Measurements from ENCODE around the gene RAPGEF1.
A peak's percentile ranks its signal among the peaks of the same experiment; 100 is the strongest.

RAPGEF1 gene

DNA sequence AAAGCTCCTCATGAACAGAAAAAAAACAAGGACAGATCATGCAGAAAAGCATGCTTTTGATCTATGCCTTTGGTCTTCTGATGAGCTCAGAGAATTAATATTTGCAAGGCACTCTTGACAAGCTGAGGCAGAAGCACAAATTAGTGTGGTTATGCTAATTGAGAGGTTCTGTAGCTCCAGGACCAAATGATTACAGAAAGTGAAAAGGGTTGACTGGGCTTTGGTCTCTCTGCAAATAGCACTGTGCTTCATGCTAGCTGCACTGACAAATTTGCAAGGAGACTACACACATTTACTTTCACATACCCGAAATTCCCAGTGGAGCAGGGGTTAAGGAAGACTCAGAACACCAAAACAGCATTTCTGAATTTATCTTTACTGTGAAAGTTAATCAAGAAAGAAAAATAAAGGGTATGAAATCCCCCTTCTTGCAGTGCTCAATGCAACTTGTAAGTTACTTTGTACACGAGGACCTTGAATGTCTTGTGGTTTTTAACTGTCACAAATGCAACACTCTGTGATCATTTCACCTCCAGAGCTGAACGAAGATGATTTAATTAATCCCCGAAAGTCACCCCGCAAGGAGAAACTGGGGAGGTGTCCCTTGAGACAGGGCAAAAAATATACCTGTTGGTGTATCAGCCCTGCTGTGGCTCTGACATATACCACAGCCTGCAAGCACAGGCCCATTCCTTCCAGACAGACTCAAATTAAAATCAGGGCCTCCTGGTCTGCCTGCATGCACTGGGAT lies 11.9 kb downstream of the RAPGEF1 start:
- DNase-seq: no peak

DNA sequence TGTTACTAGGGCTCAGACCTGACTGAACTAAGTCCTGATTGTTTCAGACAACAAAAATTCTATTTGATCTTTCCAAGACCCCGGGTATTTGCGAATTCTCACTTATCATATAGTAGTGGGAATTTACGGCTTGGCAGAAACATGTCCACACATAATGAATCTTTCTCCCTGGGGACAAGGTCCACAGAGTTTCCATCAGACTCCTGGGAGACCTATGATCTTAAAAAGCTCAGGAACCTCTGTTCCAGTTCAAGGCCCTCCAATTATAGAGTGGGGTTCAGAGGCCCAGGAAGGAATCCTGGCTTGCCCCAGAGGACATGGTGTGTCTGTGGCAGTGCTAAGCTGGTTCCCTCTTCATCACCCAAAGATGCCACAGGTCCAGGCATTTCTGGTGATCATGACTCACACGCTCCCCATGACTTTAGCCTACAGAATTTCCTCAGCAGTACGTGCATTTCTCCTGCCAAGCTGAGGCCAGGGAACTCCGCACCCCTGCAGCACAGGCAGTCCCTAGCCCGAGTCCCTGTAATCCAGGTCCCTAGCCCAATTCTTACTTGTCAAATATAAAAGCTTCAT lies 12.6 kb downstream of the RAPGEF1 start:
- DNase-seq: peak in 2 of 14 donors; percentile 24 to 47

DNA sequence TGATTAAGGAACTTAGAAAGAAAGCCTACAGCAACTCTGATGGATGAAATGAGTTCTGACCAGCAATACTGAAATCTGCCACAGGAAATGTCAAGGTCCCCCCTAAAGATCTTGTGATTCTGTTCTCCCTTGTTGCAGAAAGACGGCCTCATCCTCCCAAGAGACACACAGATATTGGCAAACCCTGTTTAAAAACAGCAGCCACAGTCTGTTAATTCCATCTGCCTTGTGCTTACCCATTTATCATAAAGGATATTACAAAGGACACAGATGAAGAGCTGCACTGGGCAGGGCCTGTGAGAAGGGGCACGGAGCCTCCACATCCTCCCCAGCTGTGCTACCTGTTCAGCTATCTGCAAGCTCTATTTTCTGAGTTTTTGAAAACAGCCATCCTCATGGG lies 15.2 kb downstream of the RAPGEF1 start:
- DNase-seq: no peak

DNA sequence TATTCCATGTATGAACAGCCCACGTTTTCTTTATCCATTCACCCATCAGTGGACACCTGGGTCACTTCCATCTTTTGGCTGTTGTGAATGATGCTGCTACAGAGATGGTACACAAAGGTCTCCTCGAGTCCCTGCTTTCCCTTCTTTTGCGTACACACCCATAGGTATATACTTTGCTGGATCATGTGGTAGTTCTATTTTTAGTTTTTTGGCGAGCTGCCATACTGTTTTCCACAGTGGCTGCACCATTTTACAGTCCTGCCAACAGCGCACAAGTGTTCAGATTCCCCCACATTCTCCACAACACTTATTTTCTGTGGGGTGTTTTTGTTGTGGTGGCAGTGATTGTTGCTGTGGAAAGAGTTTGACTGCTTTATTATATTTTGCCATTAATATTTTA lies 16.2 kb downstream of the RAPGEF1 start:
- no peak for DNase-seq

DNA sequence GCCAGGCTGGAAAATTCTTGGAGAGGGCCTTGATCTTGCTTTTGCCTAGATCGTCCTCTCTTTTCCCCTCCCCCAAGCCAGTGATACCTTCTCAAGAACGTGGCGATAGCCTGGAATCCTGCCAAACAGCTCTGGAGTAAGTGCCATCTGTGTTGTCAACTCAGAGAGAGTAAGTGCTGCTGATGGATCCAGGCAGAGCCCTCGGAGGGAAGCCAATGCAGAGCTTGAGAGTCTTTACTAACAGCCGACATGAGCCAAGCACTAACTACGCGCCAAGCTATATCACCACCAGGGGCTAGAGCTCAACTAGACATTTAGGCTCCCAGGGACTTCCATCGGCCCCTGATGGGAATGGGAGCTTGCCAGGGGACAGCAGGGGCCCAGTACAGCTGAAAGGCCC lies 17.6 kb downstream of the RAPGEF1 start:
- peak in 1 of 14 donors; percentile 83 for DNase-seq

DNA sequence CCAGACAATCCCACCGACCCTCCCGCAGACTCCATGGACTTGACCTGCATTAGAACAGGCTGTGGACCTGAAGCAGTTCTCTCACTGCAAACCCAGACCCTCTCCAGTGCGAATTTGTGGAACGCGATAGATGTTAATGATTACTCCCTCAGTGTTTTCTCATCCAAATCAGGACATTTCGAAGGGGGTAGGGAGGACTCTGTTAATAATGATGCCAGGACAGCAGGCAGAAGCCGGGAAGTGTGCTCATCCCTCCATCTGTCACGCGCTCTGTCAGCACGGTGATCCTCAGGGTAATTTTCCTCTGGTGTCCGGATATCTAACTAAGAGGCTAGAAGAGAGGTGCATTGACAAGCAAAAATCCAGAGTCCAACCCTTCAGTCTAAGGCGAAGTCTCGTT lies 18.8 kb downstream of the RAPGEF1 start:
- DNase-seq: peak in 1 of 14 donors; percentile 92

DNA sequence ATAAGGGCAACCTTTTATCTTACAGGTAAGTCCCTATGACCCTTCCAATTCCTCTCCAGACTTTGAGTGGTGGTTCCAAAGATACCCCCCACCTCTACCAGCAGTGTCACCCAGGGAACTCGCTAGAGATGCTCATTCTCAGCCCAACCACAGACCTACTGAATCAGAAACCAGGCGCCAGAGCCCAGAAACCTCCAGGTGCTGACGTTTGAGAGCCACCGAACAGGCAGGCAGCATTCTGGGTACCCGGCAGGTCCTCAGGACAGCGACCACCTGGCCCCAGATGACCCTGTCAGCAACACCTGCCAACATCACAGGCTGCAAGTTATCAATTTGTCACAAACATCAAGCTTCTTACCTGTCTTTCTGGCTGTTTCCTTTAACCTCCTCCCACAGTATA lies 19.5 kb downstream of the RAPGEF1 start:
- peak in 1 of 14 donors; percentile 43 for DNase-seq

DNA sequence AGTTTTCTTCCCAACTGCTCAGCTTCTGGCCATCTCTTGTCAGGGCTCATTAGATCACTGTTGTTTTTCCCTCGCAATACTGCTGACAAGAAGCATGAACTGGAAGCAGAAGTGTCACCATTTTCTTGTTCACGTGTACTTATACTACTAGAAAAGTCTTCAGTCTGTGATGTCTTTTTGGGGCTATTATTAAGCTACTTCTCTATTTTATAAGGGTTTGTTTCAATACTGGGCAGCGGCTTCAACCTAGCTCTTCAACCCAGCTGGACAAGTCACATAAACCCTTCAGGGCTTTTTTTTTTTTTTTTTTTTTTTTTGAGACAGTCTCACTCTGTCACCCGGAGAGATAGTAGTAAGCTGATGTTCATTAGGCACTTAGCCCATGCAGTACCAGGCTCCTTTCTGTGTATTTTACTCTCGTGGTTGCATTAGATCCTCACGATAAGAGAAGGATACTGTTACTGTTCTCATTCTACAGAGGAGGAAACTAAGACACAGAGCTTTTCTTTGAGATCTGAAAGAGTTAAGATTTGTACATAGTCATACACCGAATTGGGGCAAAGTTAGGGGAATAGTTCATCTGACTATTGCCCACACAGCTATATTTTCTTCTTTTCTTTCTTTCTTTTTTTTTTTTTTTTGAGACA lies 20.5 kb downstream of the RAPGEF1 start:
- DNase-seq: no peak

DNA sequence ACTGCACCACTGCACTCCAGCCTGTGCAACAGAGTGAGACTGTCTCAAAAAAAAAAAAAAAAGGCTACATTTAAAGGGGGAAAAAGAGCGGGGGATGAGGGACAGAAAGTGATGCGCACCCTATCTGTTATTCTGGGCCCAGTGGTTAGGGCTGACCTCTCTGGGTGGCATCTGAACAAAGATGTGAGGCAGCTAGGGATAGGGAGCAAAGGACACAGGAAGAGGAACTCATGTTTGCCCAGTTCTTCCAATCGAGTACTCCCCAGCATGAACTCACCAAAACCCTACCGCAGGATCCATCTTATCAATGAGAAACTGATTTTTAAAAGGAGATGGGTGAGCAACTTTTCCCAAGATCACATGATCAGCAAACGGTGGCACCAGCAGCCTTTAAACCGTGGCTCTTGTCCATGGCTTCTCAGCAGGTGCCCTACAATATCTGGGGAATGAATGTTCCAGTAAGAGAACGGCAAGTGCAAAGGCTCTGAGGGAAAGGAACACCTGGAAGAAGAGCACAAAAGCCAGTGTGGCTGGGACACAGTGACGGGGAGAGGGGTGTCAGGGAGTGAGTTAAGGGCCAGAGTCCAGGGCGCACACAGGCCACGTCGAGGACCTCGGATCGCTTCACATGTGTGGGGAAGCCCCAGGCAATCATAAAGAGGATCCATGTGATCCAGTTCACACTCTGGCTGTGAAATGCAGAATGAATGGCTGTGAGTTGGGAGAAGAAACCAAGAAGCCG lies 22.0 kb downstream of the RAPGEF1 start:
- DNase-seq: peak in 1 of 14 donors; percentile 32

DNA sequence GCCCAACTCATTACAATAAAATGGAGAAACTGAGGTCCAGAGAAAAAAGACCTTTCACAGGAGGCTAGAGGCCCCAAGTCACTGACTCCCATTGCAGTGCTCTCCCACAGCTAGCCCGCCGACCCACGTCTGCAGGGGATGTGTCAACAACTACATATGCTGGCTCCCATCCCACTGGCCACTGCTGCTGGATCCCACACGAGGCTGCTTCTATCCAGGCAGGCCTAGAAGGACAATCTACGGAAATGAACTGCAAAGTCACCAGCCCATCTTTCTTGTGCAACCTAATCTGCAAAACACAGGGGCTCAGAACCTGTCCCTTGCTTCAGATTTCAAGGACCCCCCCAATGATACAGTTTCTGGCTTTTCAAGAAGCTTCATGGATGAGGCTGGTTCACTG lies 24.0 kb downstream of the RAPGEF1 start:
- no peak for DNase-seq

DNA sequence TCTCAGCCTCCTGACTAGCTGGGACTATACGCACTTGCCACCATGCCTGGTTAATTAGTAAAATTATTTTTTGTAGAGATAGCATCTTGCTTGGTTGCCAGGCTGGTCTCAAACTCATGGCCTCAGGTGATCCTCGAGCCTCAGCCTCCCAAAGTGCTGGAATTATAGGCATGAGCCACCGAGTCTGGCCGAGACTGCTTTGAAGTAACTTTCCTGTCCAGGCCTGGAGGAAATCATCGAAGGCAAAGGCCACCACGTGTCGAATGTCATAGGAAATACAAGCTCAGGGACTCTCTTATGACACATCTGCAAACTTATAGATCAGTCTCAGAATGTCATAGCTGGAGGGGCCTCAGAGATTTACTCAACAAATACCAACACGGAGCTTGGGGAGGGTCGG lies 25.1 kb downstream of the RAPGEF1 start:
- no peak for DNase-seq

DNA sequence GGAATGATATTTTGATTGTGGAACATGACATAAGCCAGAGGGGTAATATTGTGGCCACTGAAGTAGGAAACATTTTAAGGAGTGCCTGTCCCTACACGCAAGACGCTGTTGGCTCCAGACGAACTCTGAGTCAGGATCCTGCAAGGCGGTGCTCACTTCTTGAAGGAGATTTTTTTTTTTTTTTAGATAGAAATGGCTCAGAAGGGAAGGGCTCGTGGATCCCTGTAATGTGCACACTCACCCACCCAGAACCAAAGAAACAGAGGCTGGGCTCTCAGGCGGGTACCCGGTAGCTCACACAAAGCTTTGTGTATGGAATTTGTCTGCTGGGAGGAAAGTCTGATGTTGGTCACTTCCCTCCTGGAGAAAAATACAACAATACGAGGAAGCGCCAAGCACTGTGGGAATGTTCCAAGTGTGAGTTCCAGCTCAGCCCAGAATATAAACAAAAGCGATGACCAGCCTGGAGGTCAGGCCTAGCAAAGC lies 25.7 kb downstream of the RAPGEF1 start:
- DNase-seq: peak in 1 of 14 donors; percentile 24

DNA sequence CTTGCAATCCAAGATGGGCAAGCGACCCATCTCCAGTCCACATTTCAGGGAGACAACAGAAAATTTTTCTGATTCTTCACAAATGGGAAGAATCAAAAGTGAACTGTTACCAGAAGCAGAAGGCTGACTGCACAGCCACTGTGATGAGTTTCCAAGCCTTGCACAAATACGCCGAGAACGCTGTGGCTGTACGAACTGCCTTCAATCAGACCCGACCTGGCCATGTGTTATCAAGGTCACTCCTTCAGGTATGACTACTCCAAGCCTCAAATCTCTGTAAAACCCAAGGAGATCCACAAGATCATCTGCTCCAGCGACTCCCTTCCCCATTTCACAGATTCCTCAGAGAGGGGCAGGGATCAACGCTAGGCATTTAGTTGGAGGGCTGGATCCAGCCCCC lies 26.9 kb downstream of the RAPGEF1 start:
- no peak for DNase-seq

DNA sequence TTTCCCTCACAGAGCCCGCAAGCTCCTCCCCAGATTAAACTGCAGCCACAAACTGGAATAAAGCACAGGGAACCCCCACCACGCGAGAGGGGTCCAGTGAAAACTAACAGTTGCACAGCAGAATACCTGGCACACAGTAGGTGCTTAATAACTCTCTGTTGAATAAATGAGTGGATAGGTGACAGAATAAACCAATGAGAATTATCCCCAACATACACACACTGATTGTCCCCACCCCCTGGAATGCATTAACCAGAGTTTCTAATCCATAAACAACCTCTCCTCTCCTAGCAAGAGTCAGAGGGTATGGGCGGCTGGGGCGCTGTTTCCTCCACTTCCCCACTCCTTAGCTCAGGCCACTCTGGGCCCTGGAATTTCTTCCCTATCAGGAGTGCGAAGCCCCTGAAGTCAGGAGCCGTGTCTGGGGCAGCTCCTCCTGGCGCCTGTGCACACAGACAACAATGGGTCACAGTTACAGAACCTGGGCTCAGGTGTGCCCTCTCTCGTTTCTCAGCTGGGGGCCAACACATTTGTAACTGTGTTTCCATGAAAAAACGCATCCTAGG lies 27.6 kb downstream of the RAPGEF1 start:
- no peak for DNase-seq

DNA sequence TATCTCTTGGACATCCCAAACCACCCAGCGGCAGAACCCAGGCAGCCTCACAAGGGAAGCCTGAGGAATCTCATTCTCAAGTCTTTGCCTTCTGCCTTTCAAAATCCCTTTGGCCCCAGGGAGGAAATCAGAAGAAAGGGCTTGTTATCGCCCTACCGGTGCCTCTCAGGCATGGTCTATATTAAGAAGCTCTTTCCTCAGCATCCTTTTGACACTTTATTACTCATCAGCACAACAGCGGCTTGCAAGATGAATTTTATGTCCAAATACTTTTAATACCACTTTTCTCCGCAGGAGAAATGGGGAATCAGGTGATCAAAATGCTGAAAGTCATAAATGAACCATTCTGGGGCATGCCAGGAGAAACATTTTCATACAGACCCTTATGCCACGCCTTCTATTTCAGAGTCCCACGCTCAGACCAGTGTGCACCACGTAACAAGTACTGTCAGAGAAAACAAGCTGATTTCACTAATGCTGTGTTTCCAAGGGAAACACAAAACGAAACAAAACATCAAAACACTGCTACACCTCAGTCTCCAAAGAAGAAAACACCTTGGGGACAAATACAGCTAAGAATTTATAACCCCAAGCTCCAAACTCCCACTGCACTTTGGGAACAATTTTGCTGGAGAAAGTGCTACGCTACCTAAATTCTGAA lies 30.0 kb downstream of the RAPGEF1 start:
- DNase-seq: no peak

DNA sequence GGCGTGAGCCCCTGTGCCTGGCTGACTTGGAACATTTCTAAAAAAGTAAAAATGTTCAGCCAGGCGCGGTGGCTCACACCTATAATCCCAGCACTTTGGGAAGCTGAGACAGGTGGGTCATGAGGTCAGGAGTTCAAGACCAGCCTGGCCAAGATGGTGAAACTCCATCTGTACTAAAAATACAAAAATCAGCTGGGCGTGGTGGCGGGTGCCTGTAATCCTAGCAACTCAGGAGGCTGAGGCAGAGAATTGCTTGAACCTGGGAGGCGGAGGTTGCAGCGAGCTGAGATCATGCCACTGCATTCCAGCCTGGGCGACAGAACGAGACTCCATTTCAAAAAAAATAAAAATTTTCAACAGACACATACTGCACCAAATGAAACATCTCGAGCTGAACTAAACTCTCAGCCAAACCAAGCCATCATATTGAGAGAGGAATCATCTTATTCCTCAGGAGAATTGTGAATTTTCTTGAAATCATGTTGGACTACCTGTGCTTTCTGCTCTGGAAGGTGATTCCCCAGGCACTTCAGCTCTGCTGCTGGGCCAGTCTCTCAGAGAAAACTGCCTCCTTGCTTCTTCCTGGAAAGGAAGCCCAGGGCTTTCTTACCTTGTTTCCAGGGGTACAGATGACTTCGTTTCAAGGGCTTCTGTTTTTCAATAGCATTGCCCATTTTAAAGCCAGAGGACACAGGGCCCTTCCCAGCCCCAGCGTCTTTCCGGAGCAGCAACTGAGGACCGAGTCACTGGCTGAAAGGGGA lies 30.7 kb downstream of the RAPGEF1 start:
- peak in 1 of 14 donors; percentile 12 for DNase-seq

DNA sequence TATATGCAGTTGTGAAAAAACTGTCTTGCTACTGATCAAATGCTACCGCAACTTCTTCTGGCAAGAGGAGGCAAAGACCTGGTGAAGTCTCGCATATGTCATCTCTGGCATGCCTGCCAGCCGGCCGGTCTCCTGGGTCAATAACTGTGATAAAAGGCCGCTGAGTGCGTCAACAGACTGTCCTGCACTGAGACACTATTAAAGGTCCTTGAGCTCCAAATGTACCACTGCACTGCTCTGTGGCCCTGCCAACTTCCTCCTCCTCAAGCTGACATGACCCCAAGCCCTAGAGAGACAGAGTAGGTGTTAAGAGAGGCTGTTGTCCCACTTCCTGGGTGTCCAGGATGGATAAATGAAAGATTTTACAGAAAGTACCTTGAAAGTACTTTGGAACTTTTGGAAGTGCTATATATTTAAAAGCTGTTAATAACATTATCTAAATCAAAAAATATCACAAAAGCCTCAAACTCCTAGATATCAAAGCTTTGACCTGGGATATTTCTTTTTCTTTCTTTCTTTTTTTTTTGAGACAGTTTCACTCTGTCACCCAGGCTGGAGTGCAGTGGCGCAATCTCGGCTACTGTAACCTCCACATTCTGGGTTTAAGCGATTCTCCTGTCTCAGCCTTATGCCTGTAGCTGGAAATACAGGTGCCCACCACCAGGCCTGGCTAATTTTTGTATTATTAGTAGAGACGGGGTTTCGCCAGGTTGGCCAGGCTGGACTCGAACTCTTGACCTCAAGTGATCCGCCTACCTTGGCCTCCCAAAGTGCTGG lies 31.5 kb downstream of the RAPGEF1 start:
- DNase-seq: peak in 3 of 14 donors; percentile 26 to 49 (median 36)

DNA sequence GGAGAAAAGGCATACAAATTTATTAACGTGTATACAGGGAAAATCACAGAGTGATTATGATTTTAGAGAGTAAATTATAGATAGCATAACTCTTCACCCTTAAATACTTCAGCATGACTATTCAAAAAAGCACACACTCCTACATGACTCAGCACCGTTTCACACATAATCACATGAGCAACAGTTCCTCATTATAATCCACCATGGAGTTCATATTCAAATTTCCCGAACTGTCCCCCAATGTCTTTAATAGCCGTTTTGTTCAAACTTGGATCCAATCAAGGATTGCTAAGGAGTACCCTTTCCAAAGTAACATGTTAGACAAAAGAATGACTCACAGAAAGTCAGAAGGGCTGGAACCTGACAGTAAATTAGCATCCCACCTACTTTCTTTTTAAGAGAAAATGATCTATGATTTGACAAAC lies 32.1 kb downstream of the RAPGEF1 start:
- DNase-seq: no peak

DNA sequence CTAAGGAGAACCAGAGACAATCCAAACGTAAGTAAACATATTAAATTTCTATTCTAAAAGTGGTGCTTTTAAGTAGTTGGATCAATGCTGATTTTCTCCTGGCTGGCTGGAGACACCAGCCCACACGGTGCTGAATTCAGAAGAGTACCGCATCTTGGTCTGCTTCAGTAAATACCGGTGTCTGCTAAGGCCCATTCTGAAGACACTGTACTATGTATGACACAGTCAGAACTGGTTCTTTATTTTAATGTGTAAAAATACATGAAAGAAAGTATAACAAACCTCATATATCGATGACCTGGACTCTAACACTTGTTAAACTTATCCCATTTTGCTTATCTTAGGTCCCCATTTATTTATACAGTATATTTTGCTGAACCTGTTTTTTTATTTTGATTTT lies 32.8 kb downstream of the RAPGEF1 start:
- DNase-seq: no peak

DNA sequence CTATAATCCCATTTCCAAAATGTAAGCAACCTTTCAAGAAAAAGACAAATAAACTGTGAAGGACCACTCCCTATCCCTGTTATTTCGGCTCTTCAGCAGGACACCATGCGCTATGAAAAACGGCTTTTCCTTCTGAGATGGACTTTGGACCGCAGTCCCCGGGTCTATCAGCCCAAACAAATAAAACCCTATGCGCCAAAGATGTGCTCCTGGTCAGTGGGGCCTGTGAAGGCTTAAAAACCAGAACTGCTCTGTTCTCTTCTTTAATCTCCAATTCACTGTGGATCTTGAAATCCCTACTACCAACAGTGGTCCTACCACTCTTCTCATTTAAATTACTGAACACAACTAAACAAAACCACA lies 33.3 kb downstream of the RAPGEF1 start:
- DNase-seq: no peak

DNA sequence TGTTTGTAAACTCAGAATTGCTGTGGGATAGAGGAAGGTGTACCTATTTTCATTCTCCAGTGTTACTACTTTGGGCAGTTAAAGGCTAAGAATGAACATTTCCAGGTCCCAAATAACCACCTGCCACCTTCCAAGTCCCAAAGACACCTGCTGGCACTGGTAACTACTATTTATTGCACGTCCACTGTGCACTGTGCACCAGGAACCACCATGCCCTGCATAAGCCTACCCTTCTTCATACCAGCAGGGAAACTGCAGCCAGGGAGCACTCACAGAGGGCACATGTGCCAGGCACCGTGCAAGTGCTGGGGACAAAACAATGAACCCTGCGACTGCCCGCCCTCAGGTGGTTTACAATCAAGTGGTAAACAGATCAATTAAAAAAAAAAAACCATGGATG lies 34.9 kb downstream of the RAPGEF1 start:
- DNase-seq: no peak

All from C1 segment of cervical spinal cord (tissue), 14 donors.